ENCODE measurements around the gene TUBB8B.
"Not testable (repeated sequence)": the region's sequence is repeated elsewhere in the genome, so short reads cannot be mapped to it uniquely, and the experiment has no call there.

Gene TUBB8B

DNA sequence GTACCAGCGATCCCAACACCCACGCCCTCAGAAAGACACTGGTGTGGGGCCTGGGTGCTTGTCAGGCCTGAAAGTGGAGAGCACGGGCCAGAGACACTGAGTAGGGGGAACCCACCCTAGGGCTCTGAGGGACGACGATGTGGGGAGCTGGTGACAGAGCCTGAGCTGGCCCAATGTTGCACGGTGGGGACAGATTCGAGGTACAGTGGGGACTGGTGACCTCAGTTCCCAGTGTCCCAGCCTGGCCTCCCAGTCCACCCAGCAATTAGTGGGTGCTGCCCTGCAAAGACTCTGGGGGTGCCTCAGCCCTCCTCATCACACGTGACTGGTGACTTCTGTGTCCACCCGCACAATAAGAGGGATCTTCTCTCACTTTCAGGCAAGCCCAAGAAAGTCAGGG, 36.6 kb downstream of the TUBB8B start:
- DNase-seq (ENCODE audit: low read depth): not testable (repeated sequence)

DNA sequence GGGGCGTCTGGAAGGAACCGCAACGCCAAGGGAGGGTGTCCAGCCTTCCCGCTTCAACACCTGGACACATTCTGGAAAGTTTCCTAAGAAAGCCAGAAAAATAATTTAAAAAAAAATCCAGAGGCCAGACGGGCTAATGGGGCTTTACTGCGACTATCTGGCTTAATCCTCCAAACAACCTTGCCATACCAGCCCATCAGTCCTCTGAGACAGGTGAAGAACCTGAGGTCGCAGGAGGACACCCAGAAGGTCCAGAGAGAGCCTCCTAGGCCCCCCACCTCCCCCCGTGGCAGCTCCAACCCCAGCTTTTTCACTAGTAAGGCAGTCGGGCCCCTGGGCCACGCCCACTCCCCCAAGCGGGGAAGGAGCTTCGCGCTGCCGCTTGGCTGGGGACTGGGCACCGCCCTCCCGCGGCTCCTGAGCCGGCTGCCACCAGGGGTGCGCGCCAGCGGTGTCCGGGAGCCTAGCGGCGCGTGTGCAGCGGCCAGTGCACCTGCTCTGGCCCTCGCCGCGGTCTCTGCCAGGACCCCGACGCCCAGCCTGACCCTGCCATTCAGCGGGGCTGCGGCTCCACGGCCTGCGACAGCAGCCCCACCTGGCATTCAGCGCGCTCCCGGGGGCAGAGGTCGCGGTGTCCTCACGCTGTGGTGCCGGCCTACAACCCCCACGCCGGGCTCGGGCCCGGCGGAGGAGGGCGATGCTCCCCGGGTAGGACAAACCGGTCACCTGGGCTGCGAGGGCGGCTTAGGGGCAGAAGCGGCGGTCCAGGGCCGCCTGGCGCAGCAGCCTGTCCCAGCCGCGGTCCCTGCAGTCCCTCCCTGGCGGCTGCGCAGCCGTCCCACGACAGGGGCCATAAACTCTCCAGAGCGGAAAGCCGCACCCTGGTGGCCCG, 37.8 kb downstream of the TUBB8B start:
- not testable (repeated sequence) for DNase-seq (ENCODE audit: low read depth)

DNA sequence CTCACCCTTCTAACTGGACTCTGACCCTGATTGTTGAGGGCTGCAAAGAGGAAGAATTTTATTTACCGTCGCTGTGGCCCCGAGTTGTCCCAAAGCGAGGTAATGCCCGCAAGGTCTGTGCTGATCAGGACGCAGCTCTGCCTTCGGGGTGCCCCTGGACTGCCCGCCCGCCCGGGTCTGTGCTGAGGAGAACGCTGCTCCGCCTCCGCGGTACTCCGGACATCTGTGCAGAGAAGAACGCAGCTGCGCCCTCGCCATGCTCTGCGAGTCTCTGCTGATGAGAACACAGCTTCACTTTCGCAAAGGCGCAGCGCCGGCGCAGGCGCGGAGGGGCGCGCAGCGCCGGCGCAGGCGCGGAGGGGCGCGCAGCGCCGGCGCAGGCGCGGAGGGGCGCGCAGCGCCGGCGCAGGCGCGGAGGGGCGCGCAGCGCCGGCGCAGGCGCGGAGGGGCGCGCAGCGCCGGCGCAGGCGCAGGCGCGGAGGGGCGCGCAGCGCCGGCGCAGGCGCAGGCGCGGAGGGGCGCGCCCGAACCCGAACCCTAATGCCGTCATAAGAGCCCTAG, 38.7 kb downstream of the TUBB8B start:
- not testable (repeated sequence) for DNase-seq (ENCODE audit: low read depth)

- DNase-seq (ENCODE audit: low read depth): not testable (repeated sequence)
Measured at GRCh38 chr18:9937-10336, 39.5 kb downstream of the TUBB8B start.
